ENCODE measurements around the gene COA8.
"Not testable (repeated sequence)": the region's sequence is repeated elsewhere in the genome, so short reads cannot be mapped to it uniquely, and the experiment has no call there.

Gene COA8

DNA sequence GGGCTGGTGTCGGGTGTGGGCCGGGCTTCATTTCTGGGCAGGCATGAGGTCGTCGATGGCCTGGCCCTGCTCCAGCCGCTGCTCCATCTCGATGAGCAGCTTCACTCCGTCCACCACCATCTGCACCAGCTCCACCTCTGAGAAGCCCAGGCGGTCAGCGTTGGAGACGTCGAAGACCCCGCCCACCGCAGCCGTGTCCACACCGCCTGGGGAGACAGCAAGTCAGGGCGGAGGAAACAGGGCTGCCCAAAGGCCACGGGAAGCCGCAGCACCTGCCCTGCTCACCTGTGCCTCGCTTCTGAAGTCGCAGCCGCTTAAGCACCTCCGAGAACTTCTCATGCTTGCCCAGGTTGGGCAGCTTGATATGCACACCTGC is 42.9 kb upstream of the COA8 start:
- TF ChIP-seq SPI1 (IDR thresholded peaks at IDR 0.05; ENCODE audit: low read depth, low read length) (no peak), POU2F2 (IDR thresholded peaks at IDR 0.05; ENCODE audit: low read depth, low read length) (no peak), POLR2AphosphoS5 (IDR thresholded peaks at IDR 0.05; ENCODE audit: low read depth, low read length) (no peak), POLR2A (IDR thresholded peaks at IDR 0.05; ENCODE audit: low read depth, low read length) (no peak), PAX5 (IDR thresholded peaks at IDR 0.05; ENCODE audit: insufficient read depth, low read length, severe bottlenecking) (no peak), TAF1 (IDR thresholded peaks at IDR 0.05; ENCODE audit: low read depth, low read length) (no peak)
- FAIRE-seq (no peak), DNase-seq (ENCODE audit: insufficient read length, low spot score) (no peak)

DNA sequence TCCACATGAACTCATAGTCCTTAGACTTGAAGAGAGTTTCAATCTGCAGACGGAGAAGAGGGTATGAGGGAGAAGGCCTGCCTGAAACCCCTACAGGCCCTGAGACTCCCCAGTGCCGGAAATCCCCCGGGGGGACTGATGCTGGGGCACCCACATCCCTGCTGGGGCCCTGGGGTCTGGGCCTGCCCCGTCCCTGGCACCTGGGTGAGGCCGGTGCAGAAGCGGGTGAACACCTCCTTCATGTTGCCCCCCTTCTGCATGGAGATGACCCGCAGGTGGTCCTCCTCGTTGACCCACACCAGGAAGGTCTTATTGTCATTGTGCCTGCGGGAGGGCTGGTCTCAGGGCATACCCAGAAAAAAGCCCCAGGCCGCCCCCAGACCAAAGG is 42.5 kb upstream of the COA8 start:
- TF ChIP-seq POLR2AphosphoS5 (IDR thresholded peaks at IDR 0.05; ENCODE audit: low read depth, low read length) (no peak), POLR2A (IDR thresholded peaks at IDR 0.05; ENCODE audit: low read depth, low read length) (no peak), TAF1 (IDR thresholded peaks at IDR 0.05; ENCODE audit: low read depth, low read length) (no peak), SPI1 (IDR thresholded peaks at IDR 0.05; ENCODE audit: low read depth, low read length) (no peak), POU2F2 (IDR thresholded peaks at IDR 0.05; ENCODE audit: low read depth, low read length) (no peak)
- no peak for DNase-seq (ENCODE audit: insufficient read length, low spot score)
- no peak for FAIRE-seq

DNA sequence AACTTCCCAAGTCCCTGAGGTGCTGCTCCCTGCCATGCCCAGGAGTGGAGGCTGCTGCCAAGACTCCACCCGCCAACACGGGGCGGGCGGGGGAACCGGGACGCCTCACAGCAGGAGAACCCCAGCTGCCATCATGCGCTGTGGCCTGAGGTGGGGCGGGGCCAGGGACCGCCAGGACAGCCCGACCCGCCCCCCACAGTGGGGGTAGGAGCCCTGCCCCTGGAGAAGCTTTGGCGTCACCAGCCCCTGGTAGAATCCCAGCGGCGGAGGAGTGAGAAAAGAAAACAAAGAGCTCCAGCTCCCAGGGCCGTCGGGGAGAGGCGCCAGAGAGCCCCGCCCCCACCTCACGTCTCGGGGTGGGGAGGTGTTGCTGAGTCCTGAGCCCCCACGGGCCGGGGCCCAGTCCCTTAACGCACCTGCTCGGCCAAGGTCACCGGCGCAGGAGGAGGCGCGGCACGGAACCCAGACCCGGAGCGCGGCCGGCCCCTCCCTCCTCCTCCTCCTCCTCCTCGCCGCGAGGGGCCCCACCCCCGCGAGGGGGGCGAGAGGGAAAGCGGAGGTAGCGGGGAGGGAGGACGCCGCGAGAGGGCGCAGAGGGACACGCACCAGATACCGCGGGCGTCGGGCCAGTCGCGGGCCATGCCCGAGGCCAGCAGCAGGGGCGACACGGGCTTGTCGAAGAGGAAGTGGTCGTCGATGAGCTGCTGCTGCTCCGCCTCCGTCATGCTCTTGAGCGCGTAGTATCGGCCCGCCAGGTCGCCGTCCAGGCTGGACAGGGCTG is 41.9 kb upstream of the COA8 start:
- FAIRE-seq: peak; percentile 71
- TF ChIP-seq POLR2AphosphoS5 (IDR thresholded peaks at IDR 0.05; ENCODE audit: low read depth, low read length) (no peak), SPI1 (IDR thresholded peaks at IDR 0.05; ENCODE audit: low read depth, low read length) (peak; percentile 70)
- DNase-seq (ENCODE audit: insufficient read length, low spot score): peak; percentile 79

DNA sequence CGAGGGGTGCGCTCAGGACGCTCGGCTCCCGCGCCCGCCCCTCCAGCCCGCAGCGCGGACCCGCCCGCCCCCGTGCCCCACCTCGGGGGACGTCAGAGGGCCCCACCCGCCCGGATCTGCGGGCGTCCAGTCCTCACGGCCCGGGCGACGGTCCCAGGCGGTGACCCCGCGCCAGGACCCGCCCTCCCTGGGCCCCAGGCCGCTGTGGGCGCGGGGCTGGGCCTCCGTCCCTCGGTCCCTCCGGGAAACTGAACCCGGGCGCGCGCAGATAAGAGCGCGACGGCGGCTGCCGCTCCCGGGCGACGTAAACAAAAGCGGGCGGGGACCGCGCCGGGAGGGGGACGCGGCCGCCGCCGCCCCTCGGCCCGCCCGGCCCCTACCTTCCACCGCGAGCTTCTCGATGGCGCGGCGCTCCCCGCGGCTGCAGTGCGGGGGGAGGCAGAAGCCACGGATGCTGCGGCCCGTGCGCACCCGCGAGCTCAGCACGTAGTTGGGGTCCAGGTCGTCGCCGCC is 41.3 kb upstream of the COA8 start:
- DNase-seq (ENCODE audit: insufficient read length, low spot score) (no peak), FAIRE-seq (no peak)
- TF ChIP-seq TAF1 (IDR thresholded peaks at IDR 0.05; ENCODE audit: low read depth, low read length) (no peak), POLR2A (IDR thresholded peaks at IDR 0.05; ENCODE audit: low read depth, low read length) (no peak), SPI1 (IDR thresholded peaks at IDR 0.05; ENCODE audit: low read depth, low read length) (no peak), PAX5 (IDR thresholded peaks at IDR 0.05; ENCODE audit: insufficient read depth, low read length, severe bottlenecking) (no peak), POU2F2 (IDR thresholded peaks at IDR 0.05; ENCODE audit: low read depth, low read length) (no peak), POLR2AphosphoS5 (IDR thresholded peaks at IDR 0.05; ENCODE audit: low read depth, low read length) (no peak)

DNA sequence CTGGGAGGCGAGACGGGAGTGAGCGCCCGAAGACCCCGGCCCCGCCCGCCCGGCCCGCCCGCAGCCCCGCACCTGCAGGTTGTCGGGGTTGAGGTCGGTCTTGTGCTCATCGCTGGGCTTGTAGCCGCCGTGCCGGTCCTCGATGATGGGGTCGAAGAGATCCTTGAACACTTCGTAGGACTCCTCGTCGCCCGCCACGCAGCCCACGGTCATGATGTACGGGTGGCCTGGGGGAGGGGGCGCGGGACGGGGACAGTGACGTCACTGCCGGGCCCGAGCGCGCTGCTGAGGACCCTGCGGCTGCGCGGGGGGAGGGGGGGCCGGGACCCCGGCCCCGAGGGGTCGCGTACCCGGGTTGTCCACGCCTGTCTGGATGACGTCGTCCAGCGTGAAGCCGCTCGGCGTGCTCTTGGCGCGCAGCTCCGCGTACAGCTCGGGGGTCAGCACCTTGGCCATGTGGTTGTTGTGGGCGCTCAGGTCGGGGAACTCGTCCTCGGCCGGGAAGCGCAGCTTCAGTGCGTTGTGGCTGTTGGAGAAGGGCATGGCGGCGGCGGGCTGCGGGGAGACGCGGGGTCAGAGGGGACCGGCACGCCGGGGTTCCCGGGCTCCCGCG is 40.7 kb upstream of the COA8 start:
- no peak for DNase-seq (ENCODE audit: insufficient read length, low spot score)

DNA sequence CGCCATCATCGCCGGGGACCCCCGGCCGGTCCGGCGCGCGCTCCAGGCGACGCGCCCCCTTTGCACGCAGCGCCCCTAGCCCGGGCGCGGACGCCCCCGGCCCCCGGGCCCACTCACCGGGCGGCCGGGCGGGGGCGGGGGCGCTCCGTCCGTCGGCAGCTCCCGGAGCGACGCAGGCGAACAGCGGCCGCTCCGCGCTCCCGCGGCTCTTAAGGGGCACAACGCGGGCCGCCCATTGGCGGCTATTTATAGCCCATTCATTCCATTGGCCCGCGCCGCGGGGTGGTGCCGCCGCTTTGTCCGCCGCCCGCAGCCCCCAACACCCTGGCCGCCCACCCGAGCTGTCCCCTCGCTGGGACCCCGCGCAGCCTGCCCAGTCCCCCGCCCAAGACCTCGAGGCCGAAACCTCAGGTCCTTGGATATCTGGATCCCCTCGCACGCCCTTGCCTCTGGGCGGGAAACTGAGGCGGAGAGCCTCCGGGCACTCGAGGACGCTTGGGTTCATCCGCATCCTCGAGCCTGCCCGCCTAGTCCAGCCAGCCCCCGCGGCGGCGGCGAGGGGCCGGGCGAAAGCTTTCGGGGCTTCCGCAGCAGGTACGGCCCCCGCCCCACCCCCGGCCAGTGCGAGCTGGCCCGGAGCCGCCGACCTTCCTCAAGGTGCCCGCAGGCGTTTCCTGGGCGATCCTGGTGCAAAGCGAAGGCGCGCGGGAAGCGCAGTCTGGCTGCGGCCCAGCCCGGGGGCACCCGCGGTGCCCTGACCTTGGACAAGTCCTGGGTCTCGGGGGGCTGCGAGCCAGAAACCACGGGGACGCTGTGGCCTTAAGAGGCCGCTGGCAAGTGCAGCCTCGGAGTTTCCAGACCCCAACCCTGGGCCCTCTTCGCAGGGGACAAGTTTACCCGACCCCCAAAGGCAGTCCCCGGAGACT is 39.8 kb upstream of the COA8 start, which contains the start of gene CKB:
CKB (minus strand) TSS at position 182 of the 926 bp plus-strand sequence. CDS start 337 bp downstream, outside the sequence.
- TF ChIP-seq POLR2AphosphoS5 (IDR thresholded peaks at IDR 0.05; ENCODE audit: low read depth, low read length) (no peak), POU2F2 (IDR thresholded peaks at IDR 0.05; ENCODE audit: low read depth, low read length) (no peak), PAX5 (IDR thresholded peaks at IDR 0.05; ENCODE audit: insufficient read depth, low read length, severe bottlenecking) (no peak), TAF1 (IDR thresholded peaks at IDR 0.05; ENCODE audit: low read depth, low read length) (no peak), POLR2A (IDR thresholded peaks at IDR 0.05; ENCODE audit: low read depth, low read length) (no peak), SPI1 (IDR thresholded peaks at IDR 0.05; ENCODE audit: low read depth, low read length) (no peak)
- FAIRE-seq (peak; percentile 5), DNase-seq (ENCODE audit: insufficient read length, low spot score) (no peak)

More for the DNA sequence above, 40.7 kb upstream of the COA8 start:
- no peak for FAIRE-seq
- TF ChIP-seq TAF1 (IDR thresholded peaks at IDR 0.05; ENCODE audit: low read depth, low read length) (no peak), POLR2AphosphoS5 (IDR thresholded peaks at IDR 0.05; ENCODE audit: low read depth, low read length) (no peak), PAX5 (IDR thresholded peaks at IDR 0.05; ENCODE audit: insufficient read depth, low read length, severe bottlenecking) (no peak), POU2F2 (IDR thresholded peaks at IDR 0.05; ENCODE audit: low read depth, low read length) (no peak), SPI1 (IDR thresholded peaks at IDR 0.05; ENCODE audit: low read depth, low read length) (no peak), POLR2A (IDR thresholded peaks at IDR 0.05; ENCODE audit: low read depth, low read length) (no peak)

DNA sequence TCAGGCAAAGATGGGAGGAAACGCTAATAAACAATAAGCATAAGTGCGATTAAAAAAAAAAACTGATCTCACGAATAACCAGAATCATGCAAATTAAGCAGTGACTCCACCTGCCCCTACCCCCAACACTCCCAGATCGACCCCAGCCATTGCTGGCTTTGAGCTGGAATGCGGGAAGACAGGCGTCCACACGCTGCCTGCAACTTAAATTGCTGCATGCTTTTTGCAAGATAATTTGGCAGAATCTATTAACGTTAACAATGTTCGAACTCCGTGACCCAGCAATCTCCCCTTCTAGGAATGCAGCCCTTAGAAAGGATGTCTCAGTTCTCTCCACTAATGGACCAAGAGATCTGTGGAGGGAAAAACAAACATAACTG is 39.2 kb upstream of the COA8 start:
- FAIRE-seq (no peak), DNase-seq (ENCODE audit: insufficient read length, low spot score) (no peak)
- TF ChIP-seq SPI1 (IDR thresholded peaks at IDR 0.05; ENCODE audit: low read depth, low read length): no peak
- no peak for TF ChIP-seq POLR2A (IDR thresholded peaks at IDR 0.05; ENCODE audit: low read depth, low read length)
- TF ChIP-seq PAX5 (IDR thresholded peaks at IDR 0.05; ENCODE audit: insufficient read depth, low read length, severe bottlenecking): no peak
- TF ChIP-seq POU2F2 (IDR thresholded peaks at IDR 0.05; ENCODE audit: low read depth, low read length): no peak
- no peak for TF ChIP-seq POLR2AphosphoS5 (IDR thresholded peaks at IDR 0.05; ENCODE audit: low read depth, low read length)
- no peak for TF ChIP-seq TAF1 (IDR thresholded peaks at IDR 0.05; ENCODE audit: low read depth, low read length)

DNA sequence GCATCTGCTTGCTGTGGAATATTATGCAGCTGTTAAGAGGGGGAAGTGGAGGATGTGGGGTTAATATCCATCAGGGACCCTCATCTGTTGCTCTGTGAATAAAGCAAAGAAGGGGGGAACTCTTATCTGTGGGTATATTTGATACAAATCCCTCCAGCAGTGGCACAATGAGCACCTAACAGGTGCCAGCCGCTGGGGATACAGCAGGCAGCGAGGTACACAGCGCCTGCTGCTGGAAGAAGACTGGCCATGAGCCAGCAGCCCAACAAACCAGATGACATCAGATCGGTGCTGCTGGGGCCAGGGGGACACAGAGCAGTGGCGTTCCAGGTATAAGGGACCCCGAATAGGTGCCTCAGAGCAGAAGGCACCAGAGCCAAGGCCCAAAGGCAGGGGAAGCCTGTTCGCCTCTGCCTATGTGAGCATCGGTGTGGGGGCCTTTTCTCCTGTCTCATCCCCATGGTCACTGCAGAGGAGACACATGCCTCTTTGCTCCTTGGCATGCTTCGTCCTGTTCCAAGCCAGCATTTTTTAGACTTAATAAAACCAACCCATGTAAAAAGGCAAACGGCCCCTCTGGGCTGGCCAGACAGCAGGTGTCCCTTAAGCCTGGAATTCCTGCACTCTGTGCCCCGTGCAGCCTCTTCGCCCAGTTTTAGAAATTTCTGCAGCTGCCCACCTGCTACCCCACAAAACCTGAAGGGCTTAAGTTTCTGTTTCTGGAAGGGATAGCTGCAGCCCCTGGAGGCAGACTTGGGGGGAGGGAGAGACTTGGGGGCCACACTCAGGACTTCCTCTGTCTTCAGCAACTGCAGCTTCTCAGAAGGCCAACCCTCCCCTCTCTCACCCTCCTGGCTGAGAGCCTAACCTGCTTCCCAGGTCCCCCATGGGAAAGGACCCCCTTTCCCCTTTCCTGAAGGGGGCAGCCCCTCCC is 38.5 kb upstream of the COA8 start:
- DNase-seq (ENCODE audit: insufficient read length, low spot score): no peak
- FAIRE-seq: no peak
- TF ChIP-seq PAX5 (IDR thresholded peaks at IDR 0.05; ENCODE audit: insufficient read depth, low read length, severe bottlenecking) (no peak), SPI1 (IDR thresholded peaks at IDR 0.05; ENCODE audit: low read depth, low read length) (no peak), POU2F2 (IDR thresholded peaks at IDR 0.05; ENCODE audit: low read depth, low read length) (no peak)

DNA sequence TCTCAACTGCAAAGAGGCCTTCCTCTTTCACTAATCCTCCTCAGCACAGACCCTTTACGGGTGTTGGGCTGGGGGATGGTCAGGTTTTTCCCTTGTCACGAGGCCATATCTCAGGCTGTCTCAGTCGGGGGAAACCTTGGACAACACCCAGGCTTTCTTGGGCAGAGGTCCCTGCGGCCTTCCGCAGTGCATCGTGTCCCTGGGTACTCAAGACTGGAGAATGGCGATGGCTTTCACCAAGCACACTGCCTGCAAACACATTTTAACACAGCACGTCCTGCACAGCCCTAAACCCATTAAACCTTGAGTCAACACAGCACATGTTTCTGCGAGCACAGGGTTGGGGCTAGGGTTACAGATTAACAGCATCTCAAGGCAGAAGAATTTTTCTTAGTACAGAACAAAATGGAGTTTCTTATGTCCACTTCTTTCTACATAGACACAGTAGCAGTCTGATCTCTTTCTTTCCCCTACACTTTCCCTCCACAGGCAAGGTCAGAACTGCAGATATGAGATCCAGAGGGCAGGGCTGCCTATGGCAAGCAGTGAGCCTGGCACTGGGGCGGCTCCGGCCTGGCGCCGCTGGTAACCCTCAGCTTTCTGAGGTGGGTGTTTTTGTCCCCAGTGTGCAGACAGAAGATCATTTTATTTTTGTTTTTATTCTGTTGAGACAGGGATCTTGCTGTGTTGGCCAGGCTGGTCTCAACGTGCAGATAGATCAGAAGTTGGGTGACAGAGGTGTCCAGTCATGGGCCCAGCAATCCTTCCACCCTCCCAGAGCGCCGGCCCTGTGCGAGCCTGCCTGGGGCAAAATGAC is 37.1 kb upstream of the COA8 start:
- DNase-seq (ENCODE audit: insufficient read length, low spot score): not testable (repeated sequence)
- FAIRE-seq: peak; percentile 16

Data from GM12891 (cell line).